ENCODE results near the gene GPATCH8.

DNA sequence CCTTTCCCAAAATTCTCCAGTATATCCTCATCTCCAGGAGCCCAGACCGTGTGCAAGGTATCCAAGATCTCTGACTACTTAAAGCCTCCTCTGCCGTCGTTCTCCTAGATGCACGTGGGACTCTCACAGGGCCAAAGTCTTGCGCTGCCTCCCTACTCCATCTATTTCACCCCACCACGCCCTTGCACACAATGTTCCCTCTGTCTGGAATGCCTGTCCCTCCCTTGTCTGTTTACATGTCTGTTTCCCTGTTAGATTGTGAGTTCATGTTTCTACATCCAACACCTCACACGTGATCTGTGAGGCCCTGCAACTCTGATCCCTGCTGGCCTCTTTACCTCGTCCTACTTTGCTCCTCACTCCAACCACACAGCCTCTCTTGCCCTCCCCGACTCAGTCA is 49.2 kb upstream of the GPATCH8 start:
- TF ChIP-seq ZBTB7A (tag by site-specific recombination; IDR thresholded peaks at IDR 0.05; ENCODE audit: low read depth) (no peak), ZNF112 (tag by site-specific recombination; IDR thresholded peaks at IDR 0.05) (no peak), ZNF18 (tag by site-specific recombination; IDR thresholded peaks at IDR 0.05) (no peak), PRDM1 (tag by site-specific recombination; IDR thresholded peaks at IDR 0.05) (no peak), HOXA7 (CRISPR knock-in tag; IDR thresholded peaks at IDR 0.05; ENCODE audit: borderline replicate concordance) (no peak), ZNF530 (tag by site-specific recombination; IDR thresholded peaks at IDR 0.05; ENCODE audit: low read depth) (no peak)
- TF ChIP-seq, protein P1, sequence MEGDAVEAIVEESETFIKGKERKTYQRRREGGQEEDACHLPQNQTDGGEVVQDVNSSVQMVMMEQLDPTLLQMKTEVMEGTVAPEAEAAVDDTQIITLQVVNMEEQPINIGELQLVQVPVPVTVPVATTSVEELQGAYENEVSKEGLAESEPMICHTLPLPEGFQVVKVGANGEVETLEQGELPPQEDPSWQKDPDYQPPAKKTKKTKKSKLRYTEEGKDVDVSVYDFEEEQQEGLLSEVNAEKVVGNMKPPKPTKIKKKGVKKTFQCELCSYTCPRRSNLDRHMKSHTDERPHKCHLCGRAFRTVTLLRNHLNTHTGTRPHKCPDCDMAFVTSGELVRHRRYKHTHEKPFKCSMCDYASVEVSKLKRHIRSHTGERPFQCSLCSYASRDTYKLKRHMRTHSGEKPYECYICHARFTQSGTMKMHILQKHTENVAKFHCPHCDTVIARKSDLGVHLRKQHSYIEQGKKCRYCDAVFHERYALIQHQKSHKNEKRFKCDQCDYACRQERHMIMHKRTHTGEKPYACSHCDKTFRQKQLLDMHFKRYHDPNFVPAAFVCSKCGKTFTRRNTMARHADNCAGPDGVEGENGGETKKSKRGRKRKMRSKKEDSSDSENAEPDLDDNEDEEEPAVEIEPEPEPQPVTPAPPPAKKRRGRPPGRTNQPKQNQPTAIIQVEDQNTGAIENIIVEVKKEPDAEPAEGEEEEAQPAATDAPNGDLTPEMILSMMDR (tag by site-specific recombination; IDR thresholded peaks at IDR 0.05) = no peak
